Islet of Langerhans (tissue), 1 donor: ENCODE data around the gene HEATR9.

Experiments
- FAIRE-seq: peaks from one replicate; lab custom pipeline; 2011; peaks lifted over from hg19 to GRCh38; lab: Jason Lieb, UNC

HEATR9 gene

GRCh38 chr17:35864853-35865252 is 3.8 kb downstream of the HEATR9 start:
- FAIRE-seq: no peak

GRCh38 chr17:35856603-35857002 is 12.1 kb downstream of the HEATR9 start:
- FAIRE-seq: no peak

DNA sequence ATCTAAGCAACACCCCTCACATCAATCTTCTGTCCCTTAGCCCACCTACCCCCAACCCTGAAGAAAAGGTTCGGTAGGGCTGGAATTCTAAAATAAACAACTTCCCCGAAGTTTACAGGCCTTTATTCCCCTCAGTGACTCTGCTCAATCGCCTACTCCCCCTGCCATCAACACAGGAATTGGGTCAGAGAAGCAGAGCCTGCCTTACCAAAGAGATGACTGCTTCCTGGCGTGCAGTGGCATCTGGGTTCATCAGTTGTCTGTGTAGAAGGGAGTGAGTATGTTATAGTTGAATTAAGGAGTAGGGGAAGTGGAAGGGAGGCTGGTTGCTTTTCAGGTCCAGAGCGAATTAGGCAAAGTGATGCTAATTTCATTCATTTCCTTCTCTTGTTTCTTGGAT is 12.7 kb downstream of the HEATR9 start:
- no peak for FAIRE-seq

GRCh38 chr17:35849469-35850348 is 19.0 kb downstream of the HEATR9 start:
- no peak for FAIRE-seq

- no peak for FAIRE-seq
Measured at GRCh38 chr17:35847633-35848373, 20.9 kb downstream of the HEATR9 start.

DNA sequence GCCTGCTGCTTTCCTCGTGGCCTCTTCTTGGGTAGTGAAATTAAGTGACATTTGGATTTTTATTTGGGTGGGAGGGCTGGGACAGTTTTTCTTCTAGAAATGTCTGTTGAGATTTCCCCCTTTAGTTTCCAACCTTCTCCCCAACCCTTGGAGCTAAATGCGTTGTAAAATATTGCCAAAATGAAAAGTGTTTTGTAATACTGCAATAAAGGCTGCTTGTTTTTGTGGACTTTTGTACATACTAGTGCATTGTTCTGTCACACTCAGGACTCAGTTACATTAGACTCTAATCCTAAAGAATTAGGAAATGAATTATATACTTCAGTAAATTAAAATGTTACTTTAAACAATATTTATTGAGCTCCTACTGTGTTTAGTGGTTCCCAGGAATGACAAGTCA is 21.7 kb downstream of the HEATR9 start:
- FAIRE-seq: no peak

DNA sequence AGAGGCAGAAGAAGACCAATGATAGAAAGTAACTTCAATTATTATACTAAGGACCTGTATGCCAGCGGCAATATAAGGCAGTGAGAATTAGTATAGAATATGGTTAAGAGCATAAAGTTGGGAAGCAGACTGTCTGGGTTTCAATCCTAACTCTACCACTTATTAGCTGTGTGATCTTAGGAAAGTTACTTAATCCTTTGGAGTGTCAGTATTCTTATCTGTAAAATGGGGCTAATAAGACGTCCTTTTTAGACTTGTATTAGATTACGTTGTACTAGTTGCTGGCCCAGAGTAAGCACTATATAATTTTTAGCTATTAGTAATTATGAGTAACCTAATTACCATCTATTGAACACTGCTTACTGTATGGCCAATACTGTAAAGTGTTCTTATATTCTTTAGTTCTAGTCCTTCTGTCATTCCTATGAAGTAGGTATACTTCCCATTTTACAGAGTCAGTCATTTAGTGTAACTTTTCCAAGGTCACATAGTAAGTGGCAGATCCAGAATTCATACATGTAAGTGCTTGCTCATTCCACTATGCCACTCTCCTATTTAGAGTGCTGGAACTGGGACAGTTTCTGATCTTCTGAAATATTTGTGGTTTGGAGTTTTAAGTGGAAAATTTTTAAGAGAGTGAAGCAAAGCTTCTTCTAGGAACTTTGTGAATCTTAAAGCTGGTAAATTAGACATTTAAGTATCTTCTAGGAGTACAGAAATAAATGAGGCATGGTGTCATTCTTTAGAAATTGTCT is 22.5 kb downstream of the HEATR9 start:
- FAIRE-seq: no peak

GRCh38 chr17:35844547-35844946 is 24.1 kb downstream of the HEATR9 start:
- no peak for FAIRE-seq

DNA sequence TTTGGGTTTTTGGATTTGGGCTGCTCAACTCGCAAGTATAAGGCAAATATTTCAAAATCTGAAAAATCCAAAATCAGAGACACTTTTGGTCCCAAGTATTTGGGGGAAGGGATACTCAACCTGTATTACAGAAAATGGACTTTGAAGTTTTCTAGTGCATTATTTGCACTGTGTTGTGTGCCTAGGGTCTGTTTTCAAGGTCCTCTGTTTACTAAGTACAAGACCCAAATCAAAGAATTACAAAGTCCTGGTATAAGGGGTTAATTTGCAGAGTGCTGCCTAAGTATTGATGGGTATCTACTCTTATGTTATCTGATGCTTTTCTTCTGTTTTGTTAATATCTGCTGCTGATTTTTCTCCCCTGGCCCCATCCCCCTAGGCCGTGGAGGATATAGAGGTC is 25.0 kb downstream of the HEATR9 start:
- FAIRE-seq: no peak

DNA sequence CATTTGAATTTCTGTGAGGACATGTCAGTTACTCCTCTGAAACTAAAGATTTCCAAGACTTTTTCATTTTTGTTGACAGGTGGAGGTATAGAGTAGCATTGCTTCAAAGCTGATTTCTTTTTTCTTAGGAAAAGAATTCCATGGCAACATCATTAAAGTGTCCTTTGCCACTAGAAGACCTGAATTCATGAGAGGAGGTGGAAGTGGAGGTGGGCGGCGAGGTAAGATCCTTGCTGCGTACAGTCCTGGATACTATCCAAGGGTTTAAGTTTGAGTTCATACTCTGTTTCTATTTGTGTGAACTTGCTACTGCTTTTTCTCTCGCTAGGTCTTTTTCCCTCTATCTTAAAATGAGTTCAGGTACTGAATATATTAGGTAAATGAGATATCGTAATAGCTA is 26.5 kb downstream of the HEATR9 start:
- FAIRE-seq: no peak

DNA sequence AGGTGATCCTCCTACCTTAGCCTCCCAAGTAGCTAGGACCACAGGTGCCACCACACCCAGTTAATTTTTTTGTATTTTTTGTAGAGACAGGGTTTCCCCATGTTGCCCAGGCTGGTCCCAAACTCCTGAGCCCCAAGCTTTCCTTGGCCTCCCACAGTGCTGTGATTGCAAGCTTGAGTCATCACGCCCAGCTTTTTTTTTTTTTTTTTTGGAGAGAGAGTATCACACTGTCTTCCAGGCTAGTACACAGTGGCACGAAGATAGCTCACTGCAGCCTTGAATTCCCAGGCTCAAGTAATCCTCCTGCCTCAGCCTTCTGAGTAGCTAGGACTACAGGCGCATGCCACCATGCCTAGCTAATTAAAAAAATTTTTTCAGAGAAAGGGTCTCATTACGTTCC is 27.2 kb downstream of the HEATR9 start:
- FAIRE-seq: no peak

DNA sequence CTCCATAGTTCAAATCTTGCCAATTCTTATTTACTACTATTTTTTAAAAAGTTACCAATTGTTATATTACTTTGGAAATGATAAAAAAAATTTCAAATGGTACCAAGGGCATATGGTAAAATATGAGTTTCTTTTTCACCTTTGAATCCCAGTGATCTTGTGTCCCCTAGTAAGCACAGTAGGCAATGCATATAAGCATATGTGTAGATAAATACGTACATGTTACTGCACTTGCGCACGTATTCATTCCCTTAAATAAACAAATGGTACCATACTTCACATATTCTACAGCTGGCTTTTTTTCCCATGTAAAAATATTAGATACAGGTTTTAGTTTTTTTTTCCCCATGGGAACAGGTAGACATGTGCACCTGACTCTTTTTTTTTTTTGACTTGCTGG is 27.6 kb downstream of the HEATR9 start:
- FAIRE-seq: no peak

DNA sequence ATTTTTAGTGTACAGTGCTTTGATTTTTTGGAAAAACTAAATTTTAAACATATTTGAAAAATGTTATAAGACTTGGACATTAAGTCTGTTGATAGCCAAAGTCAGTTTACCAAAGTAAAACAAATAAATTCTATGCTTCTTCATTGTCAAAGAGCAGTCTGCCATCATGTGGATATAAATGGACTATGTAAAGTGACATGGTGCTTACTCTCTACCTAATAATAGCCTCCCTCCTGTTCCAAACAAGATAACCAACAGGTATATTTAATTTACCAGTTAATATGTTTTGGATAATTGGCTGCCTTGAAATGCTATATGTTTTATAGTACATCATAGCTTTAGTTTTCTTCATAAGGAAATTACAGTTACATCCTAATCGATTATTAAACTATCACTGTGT is 43.5 kb downstream of the HEATR9 start:
- FAIRE-seq: no peak

- FAIRE-seq: no peak
Measured at GRCh38 chr17:35821308-35821707, 47.4 kb downstream of the HEATR9 start.

- FAIRE-seq: no peak
Measured at GRCh38 chr17:35819455-35819854, 49.2 kb downstream of the HEATR9 start.

GRCh38 chr17:35817196-35817595 is 51.5 kb downstream of the HEATR9 start:
- FAIRE-seq: no peak

- no peak for FAIRE-seq
Measured at GRCh38 chr17:35816723-35817122, 52.0 kb downstream of the HEATR9 start.

GRCh38 chr17:35812456-35812855 is 56.2 kb downstream of the HEATR9 start:
- FAIRE-seq: no peak

GRCh38 chr17:35811759-35812158 is 56.9 kb downstream of the HEATR9 start:
- FAIRE-seq: no peak

DNA sequence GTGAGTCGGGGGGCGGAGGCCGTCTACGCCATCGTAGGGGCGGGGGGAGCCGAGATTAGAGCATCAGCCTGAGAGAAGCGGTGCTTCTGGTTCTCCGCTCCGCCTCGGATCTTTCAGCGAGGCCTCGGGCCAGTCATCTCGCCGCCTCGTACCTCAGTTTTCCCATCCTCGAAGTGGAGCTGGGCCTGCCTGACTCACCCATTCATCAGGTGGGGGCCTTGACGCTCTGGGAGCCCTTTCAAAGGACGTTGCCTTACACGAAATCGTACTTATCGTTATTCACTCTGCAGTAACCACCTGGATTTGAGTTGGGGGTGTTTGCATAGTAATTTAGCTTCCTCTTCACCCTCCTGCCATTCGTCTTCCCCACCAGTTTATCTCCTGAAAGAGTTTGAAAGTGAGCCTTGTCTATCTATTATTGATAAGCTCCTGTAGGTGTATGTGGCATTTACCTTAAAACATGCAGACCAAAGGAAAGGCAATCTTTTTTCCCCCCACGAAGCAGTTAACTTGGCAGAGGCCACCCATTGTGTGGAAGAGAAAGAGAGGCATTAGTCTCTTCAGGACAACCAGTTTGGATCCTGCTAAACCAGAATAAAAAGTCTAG is 58.7 kb downstream of the HEATR9 start:
- no peak for FAIRE-seq

- FAIRE-seq: no peak
Measured at GRCh38 chr17:35808962-35809854, 59.5 kb downstream of the HEATR9 start, which contains the start of gene TAF15. Gene TAF15, plus strand, starts transcription at chr17:35809484. Its CDS starts 86 bp downstream, at chr17:35809570.
